ENCODE measurements around the gene CD74.
A peak's percentile ranks its signal among the peaks of the same experiment; 100 is the strongest.
"Not testable (repeated sequence)": the region's sequence is repeated elsewhere in the genome, so short reads cannot be mapped to it uniquely, and the experiment has no call there.

The CD74 gene

DNA sequence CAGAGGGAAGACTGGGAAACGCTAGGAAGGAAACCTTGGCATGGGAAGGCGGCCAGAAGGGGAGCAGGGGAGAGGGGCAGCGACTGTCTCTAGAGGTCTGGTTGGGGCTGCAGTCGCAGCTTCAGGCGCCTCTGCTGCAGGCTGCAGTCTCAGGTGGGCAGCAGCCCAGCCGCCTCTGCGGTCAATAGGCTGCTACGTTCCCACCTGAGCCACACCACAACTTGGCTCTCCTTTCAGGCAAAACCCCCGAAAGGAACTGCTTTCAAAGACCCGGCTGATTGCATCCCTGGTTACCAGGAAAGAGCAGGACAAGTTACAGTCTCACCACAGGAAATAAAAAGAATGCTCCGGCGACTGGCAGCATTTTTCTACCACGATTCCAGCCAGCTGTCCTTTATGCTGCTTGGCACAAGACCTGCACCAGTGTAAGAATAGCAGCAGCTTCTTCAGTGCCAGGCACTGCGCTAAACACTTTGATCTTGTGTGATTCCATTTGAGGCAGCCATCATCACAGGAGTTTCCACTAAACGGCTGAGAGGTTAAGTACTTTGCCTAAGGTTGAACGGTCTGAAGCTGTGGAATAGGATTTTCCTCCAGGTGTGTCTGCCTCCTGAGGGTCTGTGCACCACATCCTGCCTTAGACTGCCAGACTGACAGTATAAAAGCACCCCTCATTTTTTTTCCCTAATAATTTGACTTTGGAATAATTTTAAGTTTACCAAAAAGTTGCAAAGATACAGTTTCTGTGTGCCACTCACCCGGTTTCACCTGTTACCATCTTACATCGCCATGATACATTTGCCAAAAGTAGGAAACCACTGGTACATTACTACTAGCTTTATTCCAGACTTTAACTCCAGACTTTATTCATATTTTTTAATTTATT is 29.3 kb upstream of the CD74 start:
- no peak for DNase-seq (ENCODE audit: low read depth in 2 of 2)

DNA sequence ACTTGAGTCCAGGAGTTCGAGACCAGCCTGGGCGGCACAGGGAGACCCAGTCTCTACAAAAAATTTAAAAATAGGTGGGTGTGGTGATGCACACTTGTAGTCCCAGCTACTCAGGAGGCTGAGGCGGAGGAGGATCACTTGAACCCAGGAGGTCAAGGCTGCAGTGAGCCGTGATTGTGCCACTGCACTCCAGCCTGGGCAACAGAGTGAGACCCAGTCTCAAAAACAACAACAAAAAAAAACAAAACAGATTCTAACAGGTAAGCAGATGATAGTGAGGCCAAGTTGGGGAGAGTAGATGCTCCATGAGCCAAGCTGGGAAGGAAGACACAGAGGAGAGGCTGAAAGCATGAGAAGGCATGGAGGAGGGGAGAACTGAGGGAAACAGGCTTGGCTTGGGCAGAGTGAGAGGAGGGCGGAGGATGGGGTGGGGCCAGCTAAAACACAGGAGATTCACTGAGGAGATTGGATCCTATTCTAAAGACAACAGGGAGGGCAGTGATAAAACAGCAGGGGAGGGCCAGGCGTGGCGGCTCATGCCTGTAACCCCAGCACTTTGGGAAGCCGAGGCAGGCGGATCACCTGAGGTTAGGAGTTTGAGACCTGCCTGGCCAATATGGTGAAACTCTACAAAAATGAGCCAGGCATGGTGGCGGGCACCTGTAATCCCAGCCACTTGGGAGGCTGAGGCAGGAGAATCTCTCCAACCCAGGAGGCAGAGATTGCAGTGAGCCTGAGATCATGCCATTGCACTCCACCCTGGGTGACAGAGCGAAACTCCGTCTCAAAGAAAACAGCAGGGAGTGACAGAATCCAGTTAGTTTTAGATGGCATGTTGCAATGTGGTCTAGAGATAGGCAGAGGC is 28.5 kb upstream of the CD74 start:
- DNase-seq (ENCODE audit: low read depth in 2 of 2) = no peak

DNA sequence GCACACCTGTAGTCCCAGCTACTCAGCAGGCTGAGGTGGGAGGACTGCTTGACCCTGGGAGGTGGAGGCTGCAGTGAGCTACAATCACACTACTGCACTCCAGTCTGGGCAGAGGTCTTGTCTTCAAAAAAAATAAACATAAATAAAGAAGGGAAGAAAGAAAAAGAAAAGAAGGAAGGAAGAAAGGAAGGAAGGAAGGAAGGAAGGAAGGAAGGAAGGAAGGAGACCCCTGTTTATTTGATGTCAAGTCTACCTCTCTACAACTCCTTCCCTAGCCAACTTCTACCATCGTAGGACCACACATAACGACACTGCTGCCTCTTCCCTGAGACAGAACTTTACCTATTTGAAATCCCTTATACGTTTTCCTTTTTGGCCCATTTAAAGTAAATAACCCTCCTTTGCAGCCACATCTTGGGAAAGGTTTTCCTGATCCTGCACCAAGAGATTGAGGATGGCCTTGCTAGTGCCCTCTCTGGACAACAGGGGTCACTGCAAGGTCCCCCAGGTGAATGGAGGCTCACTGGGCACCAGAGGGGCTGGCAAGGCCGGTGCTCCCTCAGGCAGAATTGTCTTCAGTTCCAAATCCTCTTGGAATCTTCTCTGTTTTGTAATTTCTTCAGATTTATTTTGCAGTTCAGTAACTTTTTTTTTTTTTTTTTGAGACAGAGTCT is 26.3 kb upstream of the CD74 start:
- DNase-seq (ENCODE audit: low read depth in 2 of 2) = no peak

DNA sequence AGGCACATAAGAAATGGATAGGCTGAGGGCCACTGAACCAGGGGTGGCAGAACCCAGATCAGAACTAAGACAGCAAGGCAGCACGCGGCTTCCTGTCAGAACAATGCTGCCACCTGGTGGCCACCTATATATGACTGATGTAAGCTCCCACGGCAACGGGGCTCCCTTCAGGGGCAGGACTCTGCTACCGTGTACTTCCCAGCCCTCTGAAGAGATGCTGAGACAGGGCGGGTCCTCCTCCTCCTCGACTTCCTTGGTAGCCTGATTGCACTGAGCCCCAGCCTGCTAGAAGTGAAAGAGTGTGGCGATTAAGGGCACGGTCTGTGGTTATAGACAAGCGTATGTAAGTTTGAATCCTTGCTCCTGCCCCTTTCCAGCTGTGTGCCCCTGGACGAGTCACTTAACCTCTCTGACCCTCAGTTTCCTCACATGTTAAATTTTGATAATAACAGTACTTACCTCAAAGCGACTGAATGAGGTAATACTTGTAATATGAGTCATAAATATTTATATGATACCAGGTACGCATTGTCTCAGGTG is 23.5 kb upstream of the CD74 start:
- DNase-seq (ENCODE audit: low read depth in 2 of 2) = peak; percentile 62 to 85

- no peak for DNase-seq (ENCODE audit: low read depth in 2 of 2)
Measured at GRCh38 chr5:150434464-150434863, 21.8 kb upstream of the CD74 start.

GRCh38 chr5:150431574-150431973 is 18.9 kb upstream of the CD74 start:
- no peak for DNase-seq (ENCODE audit: low read depth in 2 of 2)

- no peak for DNase-seq (ENCODE audit: low read depth in 2 of 2)
Measured at GRCh38 chr5:150431048-150431447, 18.3 kb upstream of the CD74 start.

DNA sequence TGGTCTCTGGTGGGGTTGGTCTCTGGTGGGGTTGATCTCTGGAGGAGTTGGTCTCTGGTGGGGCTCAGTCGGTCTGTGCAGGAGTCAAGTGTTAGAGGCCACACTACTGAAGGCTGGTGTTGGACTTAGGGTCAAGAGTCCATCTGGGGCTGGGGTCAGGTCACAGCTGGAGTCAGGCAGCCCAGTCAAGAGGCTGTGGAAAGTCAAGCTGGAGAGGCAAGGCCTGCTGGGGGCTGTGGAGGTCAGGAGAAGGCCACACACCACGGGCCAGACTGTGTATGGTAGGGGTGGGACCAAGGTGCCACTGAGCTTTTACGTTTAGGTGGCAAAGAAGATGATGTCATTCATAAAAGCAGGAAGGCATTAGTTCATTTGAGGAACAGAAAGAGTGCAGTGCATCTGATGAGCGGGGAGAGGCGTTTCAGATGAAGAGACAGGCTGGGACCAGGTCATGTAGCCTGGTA is 16.7 kb upstream of the CD74 start:
- DNase-seq (ENCODE audit: low read depth in 2 of 2) = no peak

GRCh38 chr5:150428978-150429377 is 16.3 kb upstream of the CD74 start:
- no peak for DNase-seq (ENCODE audit: low read depth in 2 of 2)

DNA sequence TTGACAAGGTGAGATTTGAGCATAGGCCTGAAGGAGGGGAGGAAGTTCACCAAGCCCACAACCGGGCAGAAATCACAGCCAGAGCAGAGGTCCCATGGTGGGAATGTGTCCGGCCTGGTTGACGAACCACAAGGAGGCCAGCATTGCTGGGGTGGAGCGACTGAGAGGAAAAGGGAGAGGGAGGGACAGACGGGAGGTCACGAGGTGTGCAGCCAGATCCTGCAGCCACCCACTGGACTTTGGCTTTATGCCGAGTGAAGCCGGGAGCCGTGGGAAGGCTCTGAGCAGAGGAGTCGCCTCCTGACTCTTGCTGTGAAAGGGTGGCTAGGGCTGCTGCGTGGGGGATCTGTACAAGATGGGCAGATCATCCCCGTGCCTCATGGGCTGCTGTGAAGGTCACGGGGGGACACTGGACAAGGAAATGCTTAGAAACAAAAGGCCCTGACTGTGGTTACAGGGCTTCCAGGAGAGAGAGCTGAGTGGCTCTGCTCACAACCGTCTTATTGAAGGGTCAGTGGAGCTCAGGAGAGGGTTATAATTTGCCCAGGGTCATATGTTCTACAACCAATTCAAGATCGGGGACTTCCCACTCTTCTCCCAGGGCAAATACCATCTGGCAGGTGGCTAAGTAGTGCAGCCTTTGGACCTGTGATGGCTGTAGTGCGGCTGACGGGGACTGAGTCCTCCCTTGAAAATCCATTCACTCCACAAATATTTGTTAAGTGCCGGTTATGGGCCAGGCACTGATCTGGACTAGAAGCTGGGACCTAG is 15.6 kb upstream of the CD74 start:
- DNase-seq (ENCODE audit: low read depth in 2 of 2) = no peak

- not testable (repeated sequence) for DNase-seq (ENCODE audit: low read depth in 2 of 2)
Measured at GRCh38 chr5:150426165-150426564, 13.5 kb upstream of the CD74 start.

DNA sequence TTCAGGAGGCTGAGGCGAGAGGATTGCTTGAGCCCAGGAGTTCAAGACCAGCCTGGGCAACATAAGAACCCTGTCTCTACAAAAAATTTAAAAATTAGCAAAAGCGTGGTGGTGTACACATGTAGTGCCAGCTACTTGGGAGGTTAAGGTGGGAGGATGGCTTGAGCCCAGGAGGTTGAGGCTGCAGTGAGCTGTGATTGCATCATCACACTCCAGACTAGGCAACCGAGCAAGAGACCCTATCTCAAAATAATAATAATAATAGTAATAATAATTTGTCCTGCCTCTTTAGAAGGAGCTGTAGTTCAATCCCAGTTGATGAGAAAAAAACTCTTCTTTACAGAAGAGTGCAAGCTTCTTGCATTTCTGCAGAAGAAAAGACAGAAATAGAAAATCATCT is 10.0 kb upstream of the CD74 start:
- no peak for DNase-seq (ENCODE audit: low read depth in 2 of 2)

DNA sequence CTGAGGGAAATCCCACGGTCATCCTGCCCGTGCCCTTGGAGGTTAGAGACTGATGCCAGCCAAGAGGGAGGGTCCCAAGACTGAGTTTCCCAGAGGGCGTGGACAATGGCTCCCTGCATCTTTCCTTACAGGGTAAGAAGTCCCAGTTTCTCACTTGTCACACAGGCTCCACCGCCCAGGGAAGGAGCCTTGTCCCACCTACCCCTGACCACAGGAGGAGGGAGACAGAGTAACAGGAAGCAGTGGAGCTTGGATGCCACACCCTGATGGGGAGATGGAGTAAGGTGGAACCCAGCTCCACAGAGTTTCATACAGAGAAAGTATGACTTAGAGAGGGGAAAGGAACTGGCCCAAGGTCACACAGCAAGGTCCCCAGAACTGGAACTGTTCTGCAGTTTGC is 9.4 kb upstream of the CD74 start:
- DNase-seq (ENCODE audit: low read depth in 2 of 2) = no peak

- DNase-seq (ENCODE audit: low read depth in 2 of 2) = no peak
Measured at GRCh38 chr5:150419630-150420270, 7.0 kb upstream of the CD74 start.

DNA sequence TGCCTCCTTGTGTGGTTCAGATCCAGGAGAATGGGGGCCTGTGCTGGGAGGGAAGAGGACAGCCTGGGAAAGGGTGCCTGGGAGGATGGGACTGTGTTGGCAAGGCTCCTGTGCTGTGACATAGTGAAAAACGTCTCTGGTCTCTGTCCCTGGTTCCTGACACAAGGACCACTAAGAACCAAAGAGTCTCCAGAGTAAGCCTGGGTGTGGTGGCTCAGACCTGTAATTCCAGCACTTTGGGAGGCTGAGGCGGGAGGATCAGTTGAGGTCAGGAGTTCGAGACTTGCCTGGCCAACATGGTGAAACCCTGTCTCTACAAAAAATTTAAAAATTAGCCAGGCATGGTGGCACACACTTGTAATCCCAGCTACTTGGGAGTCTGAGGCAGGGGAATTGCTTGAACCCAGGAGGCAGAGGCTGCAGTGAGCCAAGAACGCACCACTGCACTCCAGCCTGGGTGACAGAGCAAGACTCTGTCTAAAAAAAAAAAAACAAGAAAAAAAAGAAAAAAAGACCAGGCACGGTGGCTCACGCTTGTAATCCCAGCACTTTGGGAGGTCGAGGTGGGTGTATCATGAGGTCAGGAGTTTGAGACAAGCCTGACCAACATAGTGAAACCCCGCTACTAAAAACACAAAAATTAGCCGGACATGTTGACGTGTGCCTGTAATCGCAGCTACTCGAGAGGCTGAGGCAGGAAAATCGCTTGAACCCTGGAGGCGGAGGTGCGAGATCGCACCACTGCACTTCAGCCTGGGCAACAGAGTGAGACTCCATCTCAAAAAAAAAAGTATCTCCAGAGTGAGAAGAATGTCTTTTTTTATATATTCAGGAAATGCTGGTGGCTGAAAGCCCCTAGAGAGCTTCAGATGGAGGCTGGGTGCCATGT is 1.4 kb upstream of the CD74 start:
- not testable (repeated sequence) for DNase-seq (ENCODE audit: low read depth in 2 of 2)

DNA sequence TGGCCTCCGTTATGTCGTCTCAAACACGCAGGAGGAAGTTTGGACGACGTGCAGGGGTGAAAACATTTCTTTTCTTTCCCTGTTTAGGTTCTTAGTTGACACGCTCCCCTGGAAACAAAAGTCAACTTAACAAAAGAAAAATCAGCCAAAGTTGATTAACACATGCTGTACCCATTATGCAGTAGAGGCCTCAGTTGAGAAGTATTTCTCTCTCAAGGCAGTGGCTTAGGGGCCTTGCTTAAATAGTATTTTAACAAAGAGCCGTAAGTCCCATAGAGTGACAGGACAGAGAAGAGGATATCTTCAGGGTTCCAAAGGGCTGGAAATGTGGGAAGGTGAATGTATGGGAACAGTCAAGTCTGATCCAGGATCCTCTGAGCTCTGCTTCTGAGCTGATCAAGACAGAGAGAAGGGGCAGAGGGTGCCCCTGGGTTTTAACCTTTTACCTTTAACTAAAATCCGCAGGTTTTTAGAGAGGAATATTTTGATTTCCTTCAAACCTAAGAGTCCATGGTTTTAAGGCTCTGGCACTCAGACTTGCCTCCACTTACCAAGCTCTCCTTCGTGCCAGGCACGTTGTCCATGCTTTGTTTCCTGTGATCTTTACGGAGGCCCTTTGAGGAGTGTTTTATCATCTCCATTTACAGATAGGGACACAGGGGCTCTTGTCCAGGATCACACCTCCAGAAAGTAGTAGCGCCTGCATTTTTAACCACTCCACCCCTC is 629 bp upstream of the CD74 start:
- DNase-seq (ENCODE audit: low read depth in 2 of 2) = no peak

- DNase-seq (ENCODE audit: low read depth in 2 of 2) = peak; percentile 27 to 48
Measured at GRCh38 chr5:150411245-150411979, 1.3 kb downstream of the CD74 start.

Measured in stimulated activated CD8-positive, alpha-beta memory T cell treated with anti-CD3 and anti-CD28 coated beads, Interleukin-15, amount 100 ng/mL, for 4 hours (primary cell).